ENCODE data around the gene RARA.

- TF ChIP-seq CTCF (conservative IDR thresholded peaks at IDR 0.05; ENCODE audit: low read length) (no peak), EZH2phosphoT487 (IDR thresholded peaks at IDR 0.05; ENCODE audit: borderline replicate concordance) (no peak)
These were observed 9.2 kb downstream of the RARA start for GRCh38 chr17:40317880-40318829.
